Fibroblast of pulmonary artery (primary cell): ENCODE results near the gene CEACAM16.
"Not testable (repeated sequence)": the region's sequence is repeated elsewhere in the genome, so short reads cannot be mapped to it uniquely, and the experiment has no call there.

Source experiments
- DNase-seq: peaks from one replicate; pipeline ENCODE4 v3.0.0-alpha.2; 2010; ENCODE audit warnings: low read depth
- H3K4me3 ChIP-seq: replicated peaks from 2 replicates; pipeline ENCODE4 v1.5.1; 2011; ENCODE audit warnings: low read depth, mild to moderate bottlenecking, control low read depth, low read length, moderate library complexity
- TF ChIP-seq, protein P1 (sequence below): IDR thresholded peaks from 2 replicates; pipeline ENCODE4 v1.5.1; 2011; ENCODE audit warnings: mild to moderate bottlenecking, control low read depth, low read length, inconsistent platforms; ENCODE audit errors: missing control alignments

CEACAM16 gene

DNA sequence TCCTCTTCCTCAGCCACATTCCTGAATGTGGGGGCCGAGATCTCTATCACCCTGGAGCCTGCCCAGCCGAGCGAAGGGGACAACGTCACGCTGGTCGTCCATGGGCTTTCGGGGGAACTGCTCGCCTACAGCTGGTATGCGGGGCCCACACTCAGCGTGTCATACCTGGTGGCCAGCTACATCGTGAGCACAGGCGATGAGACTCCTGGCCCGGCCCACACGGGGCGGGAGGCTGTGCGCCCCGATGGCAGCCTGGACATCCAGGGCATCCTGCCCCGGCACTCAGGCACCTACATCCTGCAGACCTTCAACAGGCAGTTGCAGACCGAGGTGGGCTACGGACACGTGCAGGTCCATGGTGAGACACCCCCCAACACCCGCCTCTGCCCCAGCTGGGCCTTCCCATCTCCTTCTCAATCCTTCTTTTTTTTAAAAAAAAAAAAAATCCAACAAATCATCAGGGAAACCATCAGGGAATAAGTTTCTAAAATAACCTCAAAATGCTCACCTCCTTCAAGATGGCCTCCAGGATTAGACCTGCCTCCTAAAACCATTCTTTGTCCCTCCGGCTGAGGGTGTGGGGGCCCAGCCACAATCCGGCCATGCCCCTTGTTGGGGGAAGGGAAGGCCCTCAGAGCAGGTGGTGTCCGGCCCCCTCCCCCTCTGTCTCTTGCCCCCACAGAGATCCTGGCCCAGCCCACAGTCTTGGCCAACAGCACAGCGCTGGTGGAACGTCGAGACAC is 4.6 kb downstream of the CEACAM16 start:
- no peak overlapping the region for H3K4me3 ChIP-seq
- no peak for DNase-seq
- TF ChIP-seq, protein P1, sequence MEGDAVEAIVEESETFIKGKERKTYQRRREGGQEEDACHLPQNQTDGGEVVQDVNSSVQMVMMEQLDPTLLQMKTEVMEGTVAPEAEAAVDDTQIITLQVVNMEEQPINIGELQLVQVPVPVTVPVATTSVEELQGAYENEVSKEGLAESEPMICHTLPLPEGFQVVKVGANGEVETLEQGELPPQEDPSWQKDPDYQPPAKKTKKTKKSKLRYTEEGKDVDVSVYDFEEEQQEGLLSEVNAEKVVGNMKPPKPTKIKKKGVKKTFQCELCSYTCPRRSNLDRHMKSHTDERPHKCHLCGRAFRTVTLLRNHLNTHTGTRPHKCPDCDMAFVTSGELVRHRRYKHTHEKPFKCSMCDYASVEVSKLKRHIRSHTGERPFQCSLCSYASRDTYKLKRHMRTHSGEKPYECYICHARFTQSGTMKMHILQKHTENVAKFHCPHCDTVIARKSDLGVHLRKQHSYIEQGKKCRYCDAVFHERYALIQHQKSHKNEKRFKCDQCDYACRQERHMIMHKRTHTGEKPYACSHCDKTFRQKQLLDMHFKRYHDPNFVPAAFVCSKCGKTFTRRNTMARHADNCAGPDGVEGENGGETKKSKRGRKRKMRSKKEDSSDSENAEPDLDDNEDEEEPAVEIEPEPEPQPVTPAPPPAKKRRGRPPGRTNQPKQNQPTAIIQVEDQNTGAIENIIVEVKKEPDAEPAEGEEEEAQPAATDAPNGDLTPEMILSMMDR = no peak

DNA sequence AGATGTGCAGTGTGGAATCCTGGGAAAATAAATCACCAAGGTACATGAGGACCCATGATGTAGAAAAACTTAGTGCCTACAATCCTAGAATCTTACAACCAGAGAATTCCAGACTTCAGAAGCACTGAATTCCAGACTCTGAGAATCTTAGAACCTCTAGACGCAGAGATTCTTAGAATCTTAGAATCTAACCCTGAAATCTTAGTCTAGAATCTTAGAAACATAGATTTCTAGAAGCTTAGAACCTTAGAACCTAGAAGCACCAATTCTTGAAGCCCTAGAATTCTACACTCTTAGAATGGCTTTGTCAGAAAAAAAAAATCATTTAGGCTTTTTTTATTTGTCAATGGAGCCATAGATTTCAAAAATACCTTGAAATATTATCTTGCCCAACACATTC is 6.0 kb downstream of the CEACAM16 start:
- H3K4me3 ChIP-seq = no peak overlapping the region
- no peak for DNase-seq
- TF ChIP-seq, protein P1 = no peak

DNA sequence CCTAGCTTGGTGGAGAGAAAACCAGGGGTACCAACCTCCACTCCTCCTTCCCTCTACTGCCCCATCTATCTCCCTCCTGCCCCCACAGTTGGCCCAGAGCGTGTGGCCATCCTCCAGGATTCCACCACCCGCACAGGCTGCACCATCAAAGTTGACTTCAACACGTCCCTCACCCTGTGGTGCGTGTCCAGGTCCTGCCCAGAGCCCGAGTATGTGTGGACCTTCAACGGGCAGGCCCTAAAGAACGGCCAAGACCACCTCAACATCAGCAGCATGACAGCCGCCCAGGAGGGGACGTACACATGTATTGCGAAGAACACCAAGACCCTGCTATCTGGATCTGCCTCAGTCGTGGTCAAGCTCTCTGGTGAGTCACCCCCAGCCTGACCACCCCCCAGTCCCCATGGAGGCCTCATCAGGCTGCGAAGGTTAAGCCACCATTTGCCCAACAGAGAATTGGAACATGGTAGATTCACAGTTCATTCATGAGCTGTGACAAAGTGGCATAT is 6.6 kb downstream of the CEACAM16 start:
- H3K4me3 ChIP-seq = no peak overlapping the region
- TF ChIP-seq, protein P1 = no peak

DNA sequence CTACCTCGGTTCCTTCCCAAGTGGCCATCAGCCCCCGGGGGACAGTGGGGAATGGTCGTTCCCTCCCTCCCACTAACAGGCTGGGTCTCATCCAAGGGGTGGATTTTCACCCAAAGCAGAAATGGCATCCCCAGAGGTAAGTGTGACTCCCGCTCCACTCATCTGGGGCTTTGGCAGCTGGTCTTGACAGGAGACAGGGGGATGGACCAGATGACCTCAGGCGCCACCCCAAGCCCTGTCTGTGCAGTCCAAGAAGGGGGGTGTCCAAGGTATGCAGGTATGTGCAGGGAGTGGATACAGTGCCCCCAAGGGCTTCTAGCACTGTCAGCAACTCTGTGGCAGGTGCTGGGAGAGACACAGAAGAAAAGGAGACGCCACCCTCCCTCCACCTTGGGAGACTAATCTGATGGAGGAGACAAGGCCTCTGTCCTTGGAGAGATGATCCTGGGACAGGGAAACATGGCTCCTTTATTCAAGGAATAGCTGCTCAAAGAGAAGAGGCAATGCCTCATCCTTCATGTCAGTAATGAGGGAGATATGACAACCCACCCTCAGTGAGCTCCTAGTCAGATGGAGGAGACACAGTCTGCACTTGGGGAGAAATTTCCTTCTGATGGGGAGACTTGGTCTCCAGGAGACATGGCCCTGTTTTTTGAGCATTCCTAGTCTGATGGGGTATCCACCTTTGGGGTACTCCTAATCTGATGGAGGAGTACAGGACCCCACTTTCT is 7.7 kb downstream of the CEACAM16 start:
- TF ChIP-seq, protein P1 = no peak
- no peak for DNase-seq
- no peak overlapping the region for H3K4me3 ChIP-seq

More for the DNA sequence above, 6.6 kb downstream of the CEACAM16 start:
- DNase-seq = no peak

DNA sequence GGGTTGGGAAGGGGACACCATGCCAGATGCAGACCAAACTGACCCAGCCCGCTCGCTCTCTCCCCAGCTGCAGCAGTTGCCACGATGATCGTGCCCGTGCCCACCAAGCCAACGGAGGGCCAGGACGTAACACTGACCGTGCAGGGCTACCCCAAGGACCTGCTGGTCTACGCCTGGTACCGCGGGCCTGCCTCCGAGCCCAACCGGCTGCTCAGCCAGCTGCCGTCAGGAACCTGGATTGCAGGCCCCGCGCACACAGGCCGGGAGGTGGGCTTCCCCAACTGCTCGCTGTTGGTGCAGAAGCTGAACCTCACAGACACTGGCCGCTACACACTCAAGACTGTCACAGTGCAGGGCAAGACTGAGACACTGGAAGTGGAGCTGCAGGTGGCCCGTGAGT is 8.8 kb downstream of the CEACAM16 start:
- H3K4me3 ChIP-seq = no peak overlapping the region
- TF ChIP-seq, protein P1 = no peak
- no peak for DNase-seq

DNA sequence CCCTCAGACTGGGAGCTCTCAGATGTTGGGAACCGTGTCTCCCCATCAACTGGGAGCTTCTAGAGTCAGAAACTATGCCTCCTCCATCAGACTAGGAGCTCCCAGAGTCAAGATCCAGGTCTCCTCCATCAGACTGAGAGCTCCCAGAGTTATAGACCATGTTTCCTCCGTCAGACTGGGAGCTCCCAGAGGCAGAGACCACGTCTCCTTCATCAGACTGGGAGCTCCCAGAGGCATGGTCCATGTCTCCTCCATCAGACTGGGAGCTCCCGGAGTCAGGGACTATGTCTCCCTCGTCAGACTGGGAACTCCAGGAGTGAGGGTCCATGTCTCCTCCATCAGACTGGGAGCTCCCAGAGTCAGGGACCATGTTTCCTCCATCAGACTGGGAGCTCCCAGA is 10.0 kb downstream of the CEACAM16 start:
- TF ChIP-seq, protein P1 = no peak
- no peak for DNase-seq
- no peak overlapping the region for H3K4me3 ChIP-seq

DNA sequence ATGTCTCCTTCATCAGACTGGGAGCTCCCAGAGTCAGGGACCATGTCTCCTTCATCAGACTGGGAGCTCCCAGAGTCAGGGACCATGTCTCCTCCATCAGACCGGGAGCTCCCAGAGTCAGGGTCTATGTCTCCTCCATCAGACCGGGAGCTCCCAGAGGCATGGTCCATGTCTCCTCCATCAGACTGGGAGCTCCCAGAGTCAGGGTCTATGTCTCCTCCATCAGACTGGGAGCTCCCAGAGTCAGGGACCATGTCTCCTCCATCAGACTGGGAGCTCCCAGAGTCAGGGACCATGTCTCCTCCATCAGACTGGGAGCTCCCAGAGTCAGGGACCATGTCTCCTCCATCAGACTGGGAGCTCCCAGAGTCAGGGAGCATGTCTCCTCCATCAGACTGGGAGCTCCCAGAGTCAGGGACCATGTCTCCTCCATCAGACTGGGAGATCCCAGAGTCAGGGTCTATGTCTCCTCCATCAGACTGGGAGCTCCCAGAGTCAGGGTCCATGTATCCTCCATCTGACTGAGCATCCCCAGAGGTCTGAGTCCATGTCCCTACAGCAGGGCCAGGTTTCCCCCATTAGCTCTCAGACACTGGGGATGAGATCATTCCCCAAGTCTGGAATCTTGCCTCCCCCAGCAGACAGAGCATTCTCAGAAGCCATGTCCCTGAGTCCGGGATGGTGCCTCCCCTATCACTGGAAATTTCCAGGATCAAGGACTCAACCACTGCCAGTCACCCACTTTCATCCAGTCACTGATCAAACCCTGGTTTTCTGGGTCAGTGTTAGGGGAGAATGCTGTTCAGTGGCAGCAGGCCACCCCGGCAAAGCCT is 10.7 kb downstream of the CEACAM16 start:
- H3K4me3 ChIP-seq, DNase-seq: not testable (repeated sequence)
